Stimulated activated effector memory CD8-positive, alpha-beta T cell treated with anti-CD3 and anti-CD28 coated beads, Interleukin-12 subunit alpha, Interleukin-12 subunit beta, amount 100 ng/mL, for 72 hours (primary cell): Measurements from ENCODE around the gene E2F4.

Experiments used
- ATAC-seq: fragments of 150-1000 bp; cut with Tn5 transposase; 2 replicates; pipeline ENCODE4 v1.10.0; 2021
- DNase-seq, 2 donors: peaks; one replicate each; pipeline ENCODE4 v3.0.0; 2021 to 2022; ENCODE audit warnings: low spot score in 2 of 2
- H3K27ac Mint-ChIP-seq: one replicate; pipeline ENCODE4 v1.8.0; 2022; ENCODE audit warnings: mild to moderate bottlenecking, mixed read lengths
- H3K36me3 Mint-ChIP-seq: one replicate; pipeline ENCODE4 v1.8.0; 2022; ENCODE audit warnings: mild to moderate bottlenecking, mixed read lengths
- H3K4me1 Mint-ChIP-seq: one replicate; pipeline ENCODE4 v1.8.0; 2022; ENCODE audit warnings: mixed read lengths
- H3K4me3 Mint-ChIP-seq: one replicate; pipeline ENCODE4 v1.8.0; 2022; ENCODE audit warnings: mild to moderate bottlenecking, mixed read lengths
- H3K9me3 Mint-ChIP-seq: one replicate; pipeline ENCODE4 v1.8.0; 2022; ENCODE audit warnings: mixed read lengths

Gene E2F4

DNA sequence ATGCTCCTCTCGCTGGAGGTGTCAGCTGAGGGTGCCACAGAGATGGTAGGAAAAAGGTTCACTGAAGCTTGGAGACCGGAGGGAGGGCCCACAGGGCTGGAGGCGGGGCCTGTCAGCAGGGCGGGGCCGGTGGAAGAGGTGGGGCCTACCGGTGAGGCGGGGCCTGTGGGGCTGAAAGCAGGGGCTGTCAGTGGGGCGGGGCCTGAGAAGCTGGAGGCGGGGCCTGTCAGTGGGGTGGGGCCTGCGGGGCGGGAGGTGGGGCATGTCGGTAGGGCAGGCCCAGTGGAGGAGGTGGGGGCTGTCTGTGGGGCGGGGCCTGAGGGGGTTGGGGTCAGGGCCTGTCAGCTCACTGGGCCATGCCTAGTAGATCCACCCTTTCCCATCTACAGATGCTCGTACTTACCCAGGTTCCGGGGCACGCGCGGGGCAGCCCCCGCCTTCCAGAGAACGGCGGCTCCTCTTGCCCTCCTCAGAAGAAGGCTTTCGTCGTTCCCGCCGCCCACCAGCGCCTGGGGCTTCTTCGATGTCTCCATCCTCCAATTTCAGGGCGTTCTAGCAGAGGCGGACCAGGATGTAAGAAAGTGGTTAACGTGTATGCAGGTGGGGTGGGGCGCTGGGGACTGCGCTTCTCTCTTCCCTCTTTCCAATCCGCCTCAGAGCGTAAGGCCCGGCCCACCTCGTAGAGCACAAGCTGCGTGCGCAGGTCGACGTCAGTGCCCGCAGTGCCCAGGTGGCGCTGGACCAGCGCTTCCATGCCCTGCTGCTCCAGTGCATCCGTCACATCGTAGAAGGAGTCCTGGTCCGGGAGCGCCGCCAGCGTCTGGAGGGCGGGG is 44.8 kb downstream of the E2F4 start:
- ATAC-seq (peak; percentile 81), DNase-seq (peak; percentile 76 to 92)
- Mint-ChIP-seq H3K36me3 (peaks cover 98% of the 10 kb centered on the region), H3K9me3 (no peaks in the 10 kb centered on the region), H3K4me1 (peaks cover 36% of the 10 kb centered on the region), H3K4me3 (peak overlapping the region; percentile 51), H3K27ac (peak overlapping the region; percentile 83)

DNA sequence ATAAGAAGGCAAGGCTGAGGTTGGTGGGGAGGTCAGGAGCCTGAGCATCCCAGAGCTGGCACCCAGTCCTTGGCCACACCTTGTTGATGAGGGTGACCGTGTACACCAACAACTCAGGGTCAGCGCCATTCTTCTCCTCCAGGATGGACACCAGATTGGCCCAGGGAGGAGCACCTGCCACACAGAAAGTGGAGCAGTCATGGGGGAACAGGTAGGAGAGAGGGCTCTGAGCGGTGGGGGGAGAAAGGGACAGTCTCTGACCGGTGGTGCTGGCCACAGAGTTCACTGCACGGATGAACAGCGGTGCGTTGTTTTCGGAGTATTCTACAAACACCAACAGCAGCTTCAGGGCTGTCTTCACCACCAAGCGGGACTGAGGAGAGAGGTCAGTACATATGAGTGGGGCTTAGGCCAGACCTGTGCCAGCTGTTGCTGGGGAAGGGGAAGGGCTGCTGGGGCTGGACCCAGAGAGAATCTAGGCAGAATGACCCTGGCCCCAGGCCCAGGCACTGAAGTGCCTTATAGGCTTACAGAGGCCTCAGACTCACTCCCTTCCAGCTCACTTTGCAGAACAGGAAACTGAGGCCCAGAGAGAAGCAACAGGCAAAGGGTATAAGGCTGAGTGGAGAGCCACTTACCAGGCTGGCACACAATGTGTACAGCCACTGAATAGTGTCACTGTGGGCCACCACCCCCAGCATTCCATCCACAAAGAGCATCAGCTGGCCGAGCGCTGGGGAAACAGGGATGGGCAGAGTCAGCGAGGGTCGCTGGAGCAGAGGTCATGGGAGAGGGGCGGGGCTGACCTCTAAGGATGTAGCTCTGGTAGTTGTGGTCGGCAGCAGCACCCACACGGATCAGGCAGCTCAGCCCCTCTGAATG is 45.7 kb downstream of the E2F4 start:
- no peak for DNase-seq
- H3K9me3 Mint-ChIP-seq = no peaks in the 10 kb centered on the region
- H3K4me1 Mint-ChIP-seq = peaks cover 41% of the 10 kb centered on the region
- peak overlapping the region; percentile 50 for H3K27ac Mint-ChIP-seq
- no peak overlapping the region for H3K4me3 Mint-ChIP-seq
- peaks cover 90% of the 10 kb centered on the region for H3K36me3 Mint-ChIP-seq
- ATAC-seq = no peak

DNA sequence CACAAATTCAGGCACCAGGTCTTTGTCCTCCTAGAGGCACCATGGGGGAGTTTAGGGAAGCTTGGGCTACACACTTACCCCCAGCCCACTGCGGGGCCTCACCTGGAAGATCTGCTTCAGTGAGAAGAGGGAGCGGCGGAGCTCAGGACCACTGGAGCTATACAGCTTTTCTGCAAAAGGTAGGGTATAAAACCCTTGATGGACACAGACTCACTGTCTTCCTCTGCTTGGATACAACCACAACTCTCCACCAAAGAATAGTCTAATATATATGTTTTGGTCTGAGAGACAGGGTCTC is 46.3 kb downstream of the E2F4 start:
- no peaks in the 10 kb centered on the region for H3K9me3 Mint-ChIP-seq
- no peak for ATAC-seq
- no peak for DNase-seq
- peaks cover 43% of the 10 kb centered on the region for H3K4me1 Mint-ChIP-seq
- H3K36me3 Mint-ChIP-seq = peaks cover 84% of the 10 kb centered on the region
- H3K27ac Mint-ChIP-seq = peak overlapping the region; percentile 50
- H3K4me3 Mint-ChIP-seq = no peak overlapping the region

DNA sequence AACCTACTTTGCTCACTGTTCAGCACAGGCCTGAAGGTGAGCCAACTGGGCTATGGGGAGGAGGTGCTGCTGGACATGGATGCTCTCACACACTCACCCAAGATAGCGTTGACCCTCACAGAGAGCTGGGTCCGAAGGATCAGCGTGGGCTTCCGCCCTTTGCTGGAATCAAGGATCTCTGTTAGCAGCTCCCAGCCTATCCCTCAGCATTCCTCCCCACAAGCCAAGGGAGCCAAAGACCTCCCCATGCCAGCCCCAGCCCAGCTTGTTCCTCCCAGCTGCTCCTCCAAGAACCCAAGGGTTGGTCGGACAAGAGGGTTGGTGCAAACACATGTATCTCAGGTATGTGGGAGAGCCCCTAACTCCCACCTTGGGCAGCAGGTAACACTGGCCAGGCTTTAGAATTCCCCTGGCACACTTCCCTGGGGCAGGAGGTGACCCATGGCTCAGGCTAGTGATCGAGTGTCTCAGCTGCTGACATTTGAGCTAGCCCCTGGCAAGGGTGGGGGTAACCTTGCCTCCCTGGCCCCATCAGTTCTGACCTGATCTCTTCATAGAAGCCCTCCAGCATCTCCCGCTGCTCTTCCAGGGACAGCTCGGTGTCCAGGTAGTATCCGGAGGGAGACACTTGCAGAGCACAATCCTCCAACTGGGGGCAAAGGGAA is 47.0 kb downstream of the E2F4 start:
- peak overlapping the region; percentile 50 for H3K27ac Mint-ChIP-seq
- H3K4me1 Mint-ChIP-seq = peaks cover 44% of the 10 kb centered on the region
- no peak overlapping the region for H3K4me3 Mint-ChIP-seq
- ATAC-seq (no peak), DNase-seq (no peak)
- H3K9me3 Mint-ChIP-seq = no peaks in the 10 kb centered on the region
- peaks cover 77% of the 10 kb centered on the region for H3K36me3 Mint-ChIP-seq

DNA sequence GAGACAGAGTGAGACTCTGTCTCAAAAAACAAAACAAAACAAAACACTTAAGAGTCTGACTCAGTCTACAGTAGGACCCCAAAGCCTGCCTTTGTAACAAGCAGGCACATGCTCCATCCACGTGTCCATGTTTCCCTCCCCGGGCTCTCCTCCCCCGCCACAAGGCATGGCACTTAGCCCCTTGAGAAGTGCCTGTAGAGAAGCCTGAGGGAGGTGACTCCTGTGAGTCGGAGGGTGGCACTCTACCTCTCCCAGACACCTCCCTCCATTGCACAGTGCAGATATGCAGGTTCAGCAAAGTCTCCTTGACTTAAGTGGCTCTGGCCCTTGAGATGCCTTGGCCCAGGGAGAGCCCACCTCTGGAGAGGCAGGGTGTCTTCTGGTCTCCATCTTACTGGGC is 48.6 kb downstream of the E2F4 start:
- DNase-seq (no peak), ATAC-seq (no peak)
- Mint-ChIP-seq H3K9me3 (no peaks in the 10 kb centered on the region), H3K4me3 (no peak overlapping the region), H3K27ac (peak overlapping the region; percentile 90), H3K36me3 (peaks cover 75% of the 10 kb centered on the region), H3K4me1 (peaks cover 59% of the 10 kb centered on the region)

DNA sequence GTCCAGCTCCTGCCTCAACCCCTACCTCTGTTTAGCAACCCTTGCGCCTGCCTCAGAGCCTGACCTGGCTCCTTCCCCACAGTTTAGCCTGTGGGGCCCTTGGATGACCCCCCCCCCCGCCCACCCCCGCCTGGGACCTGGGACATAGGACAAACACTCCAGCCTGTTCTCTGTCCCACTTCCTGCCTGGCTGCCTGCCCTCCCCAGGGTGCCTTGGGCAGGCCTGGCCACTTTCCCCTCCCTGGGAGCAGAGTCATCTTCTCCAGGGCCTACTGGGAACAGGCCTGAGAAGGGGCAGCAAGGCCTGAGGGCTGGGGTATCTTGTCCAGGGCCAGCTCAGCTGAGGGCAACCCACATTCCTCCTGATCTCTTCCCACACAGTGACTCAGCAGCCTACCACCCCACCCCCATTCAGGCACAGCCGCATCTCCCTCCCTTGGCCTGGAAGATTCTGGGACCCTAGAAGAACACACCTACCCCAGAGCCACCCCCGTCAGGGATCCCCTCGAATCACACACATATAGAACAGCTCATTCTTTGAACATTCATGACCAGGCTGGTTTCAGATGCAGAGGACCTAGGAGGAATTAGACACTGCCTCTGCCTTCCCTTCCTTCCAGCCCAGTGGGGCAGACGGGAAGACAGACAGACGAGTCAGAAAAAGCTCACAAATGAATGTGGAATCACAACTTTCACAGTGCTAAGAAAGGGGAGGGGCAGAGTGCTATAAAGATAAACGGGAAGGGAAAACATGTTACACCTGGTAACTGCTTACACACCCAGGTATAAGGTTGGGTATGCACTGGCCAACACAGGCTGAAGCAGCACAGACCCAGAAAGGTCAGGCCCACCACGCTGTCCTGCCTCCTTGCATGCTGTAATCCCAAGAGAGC is 49.3 kb downstream of the E2F4 start:
- H3K27ac Mint-ChIP-seq = peak overlapping the region; percentile 90
- H3K4me3 Mint-ChIP-seq = peak overlapping the region; percentile 25
- DNase-seq (no peak), ATAC-seq (no peak)
- peaks cover 68% of the 10 kb centered on the region for H3K36me3 Mint-ChIP-seq
- H3K9me3 Mint-ChIP-seq = no peaks in the 10 kb centered on the region
- peaks cover 54% of the 10 kb centered on the region for H3K4me1 Mint-ChIP-seq

DNA sequence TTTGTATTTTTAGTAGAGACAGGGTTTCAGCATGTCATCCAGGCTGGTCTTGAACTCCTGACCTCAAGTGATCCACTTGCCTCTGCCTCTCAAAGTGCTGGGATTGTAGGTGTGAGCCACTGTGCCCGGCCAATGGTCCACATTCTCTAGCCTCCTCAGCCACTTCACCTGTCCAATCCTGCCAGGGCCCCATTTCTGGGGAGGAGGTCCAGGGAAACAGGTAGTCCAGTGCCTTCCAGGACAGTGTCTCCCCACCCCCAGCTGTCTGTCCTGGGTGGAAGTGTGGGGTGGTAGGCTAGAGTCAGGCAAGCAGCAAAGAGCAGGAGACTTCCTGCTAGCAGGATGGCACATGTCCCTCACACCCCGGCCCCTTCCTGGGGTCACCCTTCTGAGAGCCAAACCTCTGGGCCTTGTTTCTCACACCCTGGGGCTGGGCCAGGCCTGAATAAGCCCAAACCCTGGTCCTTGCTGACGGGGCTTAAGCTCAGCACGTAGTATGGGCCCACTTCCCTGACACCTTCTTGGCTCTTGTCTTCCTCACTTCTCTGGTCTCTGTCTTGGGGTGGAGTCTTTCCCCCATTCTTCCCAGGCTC is 50.3 kb downstream of the E2F4 start:
- peak overlapping the region; percentile 90 for H3K27ac Mint-ChIP-seq
- H3K9me3 Mint-ChIP-seq = no peaks in the 10 kb centered on the region
- DNase-seq = no peak
- peaks cover 47% of the 10 kb centered on the region for H3K4me1 Mint-ChIP-seq
- ATAC-seq = no peak
- H3K36me3 Mint-ChIP-seq = peaks cover 58% of the 10 kb centered on the region
- no peak overlapping the region for H3K4me3 Mint-ChIP-seq

DNA sequence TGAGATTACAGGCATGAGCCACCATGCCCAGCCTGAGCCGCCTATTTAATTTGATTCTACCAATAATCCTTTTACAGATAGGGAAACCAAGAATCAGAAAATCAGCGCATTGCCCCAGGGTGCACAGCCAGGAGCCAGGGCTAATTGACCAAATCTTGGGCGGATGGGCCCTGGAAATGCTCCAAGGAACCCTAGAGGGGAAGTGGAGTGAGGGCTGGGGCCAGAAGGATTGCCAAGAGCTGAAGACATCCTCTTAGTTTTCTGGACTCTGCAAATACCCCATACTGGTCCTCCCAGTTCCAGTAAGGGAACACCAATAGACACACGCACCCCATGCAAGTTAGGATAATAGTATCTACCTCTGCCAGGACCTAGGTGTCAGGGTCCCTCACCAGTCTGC is 51.5 kb downstream of the E2F4 start:
- Mint-ChIP-seq H3K4me3 (peak overlapping the region; percentile 86), H3K4me1 (peaks cover 50% of the 10 kb centered on the region), H3K9me3 (no peaks in the 10 kb centered on the region), H3K27ac (peak overlapping the region; percentile 98), H3K36me3 (peaks cover 51% of the 10 kb centered on the region)
- no peak for DNase-seq
- ATAC-seq = no peak

DNA sequence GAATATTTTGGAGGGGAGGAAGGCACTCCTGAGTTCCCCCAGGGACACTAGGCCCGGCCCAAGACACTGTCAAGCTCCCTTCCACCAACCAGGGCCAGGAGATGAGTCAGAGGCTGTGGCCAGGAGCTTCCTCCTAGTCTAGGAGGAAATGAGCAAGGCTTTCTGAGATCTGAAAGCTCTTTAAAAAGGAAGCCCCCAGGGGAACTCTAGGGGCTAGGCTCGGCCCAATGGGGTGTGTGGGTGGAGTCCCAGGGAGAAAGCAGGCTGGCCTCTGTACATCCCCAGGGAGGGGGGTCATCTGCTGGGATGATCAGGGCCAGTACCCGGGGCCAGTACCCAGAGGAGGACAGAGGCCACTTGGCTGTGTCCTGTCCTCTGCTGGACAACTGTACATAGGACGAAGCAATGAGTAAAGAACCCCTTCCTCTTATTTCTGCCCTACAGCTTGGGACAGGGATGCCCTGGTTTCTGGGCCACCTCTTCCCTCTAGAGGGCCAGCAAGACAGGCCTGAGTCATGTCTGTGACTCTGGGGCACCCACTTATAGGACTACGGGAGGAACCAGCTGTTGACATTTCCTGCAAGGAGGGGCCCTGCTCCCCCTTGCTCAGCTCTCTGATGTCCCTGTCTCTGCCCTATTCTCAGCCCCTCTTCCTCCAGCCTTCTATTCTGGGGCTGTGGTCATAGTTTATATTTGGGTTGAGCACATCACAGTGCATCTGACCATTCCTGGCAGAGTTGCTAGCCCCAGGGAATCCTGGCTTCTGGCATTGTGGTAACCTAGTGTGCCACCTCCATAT is 52.6 kb downstream of the E2F4 start:
- Mint-ChIP-seq H3K27ac (peak overlapping the region; percentile 98), H3K36me3 (peaks cover 40% of the 10 kb centered on the region), H3K9me3 (no peaks in the 10 kb centered on the region), H3K4me1 (peaks cover 56% of the 10 kb centered on the region), H3K4me3 (peak overlapping the region; percentile 86)
- peak; percentile 79 for ATAC-seq
- DNase-seq = peak; percentile 56 to 88

DNA sequence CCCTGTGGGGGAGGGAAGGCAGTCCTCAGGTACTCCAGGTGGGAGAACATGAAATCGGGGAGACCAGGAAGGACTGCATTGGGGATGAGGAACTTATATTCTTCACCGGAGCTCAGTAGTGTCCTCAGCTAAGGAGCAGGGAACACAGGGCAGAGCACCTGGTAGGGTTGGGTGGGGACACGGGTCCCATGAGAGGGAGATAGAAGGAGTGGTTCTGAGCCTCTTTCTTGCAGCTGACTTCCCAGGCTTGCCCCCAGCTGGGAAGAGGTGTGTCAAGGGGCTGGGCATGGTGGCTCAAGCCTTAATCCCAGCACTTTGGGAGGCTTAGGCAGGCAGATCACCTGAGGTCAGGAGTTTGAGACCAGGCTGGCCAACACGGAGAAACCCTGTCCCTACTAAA is 53.2 kb downstream of the E2F4 start:
- Mint-ChIP-seq H3K9me3 (no peaks in the 10 kb centered on the region), H3K4me3 (peak overlapping the region; percentile 86), H3K27ac (peak overlapping the region; percentile 98), H3K36me3 (peaks cover 34% of the 10 kb centered on the region), H3K4me1 (peaks cover 62% of the 10 kb centered on the region)
- ATAC-seq (no peak), DNase-seq (no peak)

DNA sequence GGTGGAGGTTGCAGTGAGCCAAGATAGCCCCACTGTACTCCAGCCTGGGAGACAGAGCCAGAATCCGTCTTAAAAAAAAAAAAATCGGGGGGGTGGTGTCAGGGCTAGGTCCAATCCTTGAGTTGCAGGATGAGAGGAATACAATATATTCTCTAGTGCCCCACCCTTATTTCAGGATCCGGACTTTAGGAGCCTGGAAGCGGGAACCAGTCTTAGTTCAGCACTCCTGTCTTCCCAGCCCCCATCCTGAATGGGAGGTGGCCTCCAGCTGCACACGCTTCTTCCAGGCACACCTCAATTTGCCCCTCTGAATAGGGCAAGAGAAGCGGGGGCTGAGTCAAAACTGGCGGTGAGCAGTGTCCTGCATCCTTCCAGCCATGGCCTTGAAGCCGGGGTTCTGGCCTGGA is 53.7 kb downstream of the E2F4 start:
- H3K9me3 Mint-ChIP-seq = no peaks in the 10 kb centered on the region
- H3K27ac Mint-ChIP-seq = peak overlapping the region; percentile 98
- peak overlapping the region; percentile 86 for H3K4me3 Mint-ChIP-seq
- ATAC-seq = no peak
- DNase-seq = no peak
- peaks cover 30% of the 10 kb centered on the region for H3K36me3 Mint-ChIP-seq
- H3K4me1 Mint-ChIP-seq = peaks cover 61% of the 10 kb centered on the region

DNA sequence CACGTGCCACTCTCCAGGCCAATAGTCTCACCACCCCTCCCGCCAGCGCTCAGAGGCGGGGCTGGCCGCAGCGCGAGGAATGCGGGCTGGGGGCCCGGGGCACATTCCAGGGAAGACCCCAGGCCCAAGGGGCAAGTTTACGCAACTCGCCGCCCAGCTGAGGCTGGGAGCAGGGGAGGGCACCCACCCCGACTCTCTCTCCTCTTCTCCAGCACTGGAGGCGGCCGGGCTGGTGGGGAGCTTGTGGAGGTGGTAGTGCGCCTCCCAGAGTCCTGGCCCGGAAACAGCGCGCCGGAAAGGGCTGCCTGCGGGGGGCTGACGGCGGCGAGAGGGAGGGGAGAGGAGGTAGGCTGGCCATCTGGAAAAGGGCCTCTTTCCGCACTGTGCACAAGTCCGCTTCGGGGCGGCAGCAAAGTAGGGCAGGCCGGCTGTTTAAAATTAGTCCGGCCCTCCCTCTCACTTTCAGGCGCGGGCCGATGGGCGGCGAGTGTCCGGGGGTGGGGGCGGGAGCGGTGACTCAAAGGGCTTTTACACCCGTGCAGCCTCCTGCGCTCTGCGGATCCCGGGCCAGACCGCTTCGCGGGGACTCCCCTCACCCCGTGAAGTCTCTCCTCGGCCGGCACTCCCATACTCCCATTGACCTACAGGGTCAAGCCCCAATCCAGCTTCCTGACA is 54.3 kb downstream of the E2F4 start:
- no peaks in the 10 kb centered on the region for H3K9me3 Mint-ChIP-seq
- peaks cover 56% of the 10 kb centered on the region for H3K4me1 Mint-ChIP-seq
- DNase-seq (peak; percentile 50 to 87), ATAC-seq (peak; percentile 32)
- H3K27ac Mint-ChIP-seq = peak overlapping the region; percentile 98
- peak overlapping the region; percentile 86 for H3K4me3 Mint-ChIP-seq
- peaks cover 26% of the 10 kb centered on the region for H3K36me3 Mint-ChIP-seq

DNA sequence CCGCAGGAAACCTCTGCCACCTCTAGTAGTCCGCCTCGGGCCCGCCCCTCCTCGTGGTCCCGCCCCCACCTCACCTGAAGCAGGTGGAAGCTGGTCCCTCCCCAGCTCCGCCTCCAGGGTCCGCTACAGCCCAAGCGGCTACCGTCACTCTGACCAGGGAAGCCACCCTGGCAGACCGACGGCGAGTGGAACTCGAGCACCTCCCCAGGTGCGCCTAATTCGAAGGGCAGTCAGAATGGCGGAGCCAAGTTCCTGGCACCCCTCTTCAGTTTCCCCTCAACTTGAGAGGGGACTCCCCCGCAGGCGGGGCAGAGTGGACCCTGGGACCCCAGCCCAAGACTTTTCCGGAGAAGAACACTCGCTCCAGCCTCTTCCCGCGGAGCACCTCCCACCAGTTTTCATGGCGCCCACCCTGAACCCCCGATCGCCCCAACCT is 54.8 kb downstream of the E2F4 start:
- no peaks in the 10 kb centered on the region for H3K9me3 Mint-ChIP-seq
- ATAC-seq (peak; percentile 1), DNase-seq (peak; percentile 47 to 85)
- H3K4me3 Mint-ChIP-seq = peak overlapping the region; percentile 86
- H3K36me3 Mint-ChIP-seq = peaks cover 20% of the 10 kb centered on the region
- peaks cover 50% of the 10 kb centered on the region for H3K4me1 Mint-ChIP-seq
- H3K27ac Mint-ChIP-seq = peak overlapping the region; percentile 96
